LNCAP (cell line): Measurements from ENCODE around the gene POLK.

ENCODE experiments used
- CTCF ChIP-seq: fragments of 450-650 bp; IDR thresholded peaks from 2 replicates; pipeline ENCODE4 v1.5.1; 2017; ENCODE audit warnings: mild to moderate bottlenecking

POLK gene

GRCh38 chr5:75611311-75612225 is 99.9 kb downstream of the POLK start, which contains the start of gene ANKDD1B:
Gene ANKDD1B, plus strand, starts transcription at chr5:75611453. Its CDS starts 182 bp downstream, at chr5:75611635.
- TF ChIP-seq CTCF: no peak

DNA sequence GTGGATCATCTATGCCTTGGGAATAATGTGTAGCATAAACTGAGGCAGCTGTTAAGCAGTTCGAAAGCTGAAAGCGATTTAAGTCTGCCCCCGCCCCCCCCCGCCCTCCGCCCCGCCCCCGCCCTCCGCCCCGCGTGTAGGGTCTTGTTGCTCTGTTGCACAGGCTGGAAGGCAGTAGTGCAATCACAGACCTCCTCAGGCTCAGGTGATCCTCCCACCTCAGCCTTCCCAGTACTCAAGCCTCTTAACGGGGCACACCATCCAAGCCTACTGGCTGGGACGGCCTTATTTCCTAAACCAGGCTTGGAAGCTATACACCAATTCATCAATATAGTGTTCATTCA is 100.5 kb downstream of the POLK start:
- no peak for TF ChIP-seq CTCF

DNA sequence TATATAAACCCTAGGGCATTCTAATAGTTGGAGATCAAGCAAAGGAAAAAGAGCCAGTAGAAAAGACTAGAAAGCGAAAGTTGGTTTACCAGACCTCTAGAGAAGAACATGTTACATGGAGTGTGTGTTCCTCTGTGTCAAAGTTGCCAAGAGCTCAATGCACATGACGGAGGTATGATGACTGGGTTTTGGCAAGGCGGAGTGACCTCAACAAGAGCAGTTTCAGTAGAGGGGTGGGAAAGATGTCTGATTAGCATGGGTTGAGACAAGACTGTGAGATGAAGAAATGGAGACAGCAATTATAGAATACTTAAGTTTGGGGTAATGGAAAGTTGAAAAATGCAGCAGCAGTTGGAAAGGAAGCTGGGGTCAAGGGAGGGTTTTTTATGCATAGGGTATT is 101.2 kb downstream of the POLK start:
- TF ChIP-seq CTCF: no peak

- no peak for TF ChIP-seq CTCF
These were observed 102.5 kb downstream of the POLK start for GRCh38 chr5:75614176-75614575.

DNA sequence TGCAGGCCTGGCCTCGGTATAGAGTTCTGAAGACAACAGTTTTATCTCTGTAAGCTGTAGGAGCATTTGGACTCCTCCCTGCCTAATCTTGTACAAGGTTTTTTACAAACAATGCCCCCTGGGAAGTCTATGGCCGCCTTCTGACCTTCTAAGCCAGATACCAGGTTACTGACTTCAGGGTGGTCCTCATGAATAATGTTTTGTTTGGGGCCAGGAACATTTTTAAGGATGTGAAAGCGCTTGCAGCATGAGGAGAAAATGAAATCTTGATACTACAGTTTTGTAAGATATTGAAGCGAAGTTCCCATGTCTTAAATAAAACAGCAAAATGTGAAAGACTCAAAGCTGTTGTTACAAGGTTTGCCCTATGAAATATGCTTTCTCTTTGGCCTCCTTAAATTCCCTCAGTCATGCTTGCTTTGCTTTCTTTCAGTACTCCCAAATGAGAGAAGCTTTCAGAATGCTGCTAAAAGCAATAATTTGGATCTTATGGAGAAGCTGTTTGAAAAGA is 104.7 kb downstream of the POLK start:
- TF ChIP-seq CTCF: no peak

DNA sequence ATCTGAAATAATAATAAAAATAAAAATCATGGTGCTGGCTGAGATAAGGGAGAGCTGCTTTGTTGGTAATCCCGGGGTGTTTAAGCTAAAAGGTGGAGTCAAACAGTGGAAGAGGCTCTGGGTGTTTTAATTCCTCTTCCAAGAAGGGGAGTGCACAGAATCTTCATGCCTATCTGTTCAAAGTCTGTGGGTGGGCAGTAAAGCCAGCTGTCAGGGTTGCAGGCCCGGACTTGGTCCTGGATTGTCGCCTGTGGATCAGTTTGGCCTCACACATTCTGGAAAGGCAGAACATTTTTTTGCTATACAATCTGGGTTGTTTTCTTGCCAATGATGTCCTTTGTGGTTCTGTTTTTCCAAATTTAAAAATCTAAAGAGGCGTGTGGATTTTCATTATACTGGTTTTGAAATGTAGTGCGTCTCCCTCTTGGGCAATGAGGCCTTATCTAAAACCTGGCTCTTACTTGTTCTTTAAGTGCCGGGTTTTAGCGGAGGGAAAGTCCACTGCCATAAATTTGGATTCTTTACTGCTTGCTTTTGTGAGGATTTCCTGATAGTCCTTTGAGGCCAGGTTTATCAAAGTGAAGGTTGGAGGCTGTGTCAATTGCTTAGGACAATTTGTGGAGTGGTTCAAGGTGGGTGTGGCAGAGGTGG is 105.4 kb downstream of the POLK start:
- no peak for TF ChIP-seq CTCF

GRCh38 chr5:75617736-75618352 is 106.2 kb downstream of the POLK start:
- TF ChIP-seq CTCF: no peak
